NCI-H2196 (cell line): ENCODE data around the gene ITGA7.

Experiments used
- DNase-seq: peaks from one replicate; lab custom pipeline; 2025; ENCODE audit not compliant: unreplicated experiment; lab: John Stamatoyannopoulos, UW

Gene ITGA7

GRCh38 chr12:55718624-55719275 lies 11.0 kb upstream of the ITGA7 start:
- no peak for DNase-seq

DNA sequence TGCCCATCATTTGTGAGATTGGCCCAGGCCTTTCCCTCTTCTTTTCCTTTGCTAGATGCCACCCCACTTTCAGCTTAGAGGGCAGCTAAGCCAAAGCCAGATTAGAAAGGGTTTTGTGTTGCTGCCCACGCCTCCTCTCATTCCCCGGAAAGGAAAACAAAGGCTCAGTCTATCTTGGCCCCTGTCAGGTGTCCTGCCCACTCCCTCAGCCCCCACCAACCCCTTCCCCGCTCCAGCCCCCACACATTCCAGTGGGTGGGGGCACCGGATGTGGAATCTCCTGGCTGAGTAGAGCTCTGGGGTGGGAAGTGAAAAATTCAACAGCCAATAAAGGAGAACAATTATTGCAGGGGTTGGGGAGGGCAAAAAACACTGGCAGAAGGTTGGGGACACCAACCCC lies 10.3 kb upstream of the ITGA7 start:
- DNase-seq: no peak

- DNase-seq: no peak
These were observed 9.6 kb upstream of the ITGA7 start for GRCh38 chr12:55717011-55718007.

DNA sequence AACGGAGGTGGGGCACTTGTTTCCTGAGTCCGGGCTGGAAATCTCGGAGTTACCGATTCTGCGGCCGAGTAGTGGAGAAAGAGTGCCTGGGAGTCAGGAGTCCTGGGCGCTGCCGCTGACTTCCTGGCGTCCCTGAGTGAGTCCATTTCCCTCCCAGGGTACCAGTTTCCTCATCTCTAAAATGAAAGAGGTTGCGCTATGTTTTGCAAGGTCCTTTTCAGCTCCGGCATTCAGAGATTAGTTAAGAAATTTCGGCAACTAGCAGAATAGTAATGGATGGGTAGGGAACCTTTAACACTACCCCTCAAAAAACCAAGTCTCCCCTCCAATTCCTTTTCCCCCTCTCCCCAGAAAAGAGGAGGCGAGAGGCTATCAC lies 8.9 kb upstream of the ITGA7 start:
- no peak for DNase-seq

GRCh38 chr12:55715833-55716581 lies 8.3 kb upstream of the ITGA7 start, which contains the start of gene BLOC1S1:
Gene BLOC1S1, plus strand, starts transcription at chr12:55716046. Its CDS starts 6 bp downstream, at chr12:55716052.
- peak; percentile 97 for DNase-seq

GRCh38 chr12:55715169-55715764 lies 7.6 kb upstream of the ITGA7 start:
- DNase-seq: no peak

GRCh38 chr12:55713721-55714120 lies 6.0 kb upstream of the ITGA7 start:
- DNase-seq: no peak

DNA sequence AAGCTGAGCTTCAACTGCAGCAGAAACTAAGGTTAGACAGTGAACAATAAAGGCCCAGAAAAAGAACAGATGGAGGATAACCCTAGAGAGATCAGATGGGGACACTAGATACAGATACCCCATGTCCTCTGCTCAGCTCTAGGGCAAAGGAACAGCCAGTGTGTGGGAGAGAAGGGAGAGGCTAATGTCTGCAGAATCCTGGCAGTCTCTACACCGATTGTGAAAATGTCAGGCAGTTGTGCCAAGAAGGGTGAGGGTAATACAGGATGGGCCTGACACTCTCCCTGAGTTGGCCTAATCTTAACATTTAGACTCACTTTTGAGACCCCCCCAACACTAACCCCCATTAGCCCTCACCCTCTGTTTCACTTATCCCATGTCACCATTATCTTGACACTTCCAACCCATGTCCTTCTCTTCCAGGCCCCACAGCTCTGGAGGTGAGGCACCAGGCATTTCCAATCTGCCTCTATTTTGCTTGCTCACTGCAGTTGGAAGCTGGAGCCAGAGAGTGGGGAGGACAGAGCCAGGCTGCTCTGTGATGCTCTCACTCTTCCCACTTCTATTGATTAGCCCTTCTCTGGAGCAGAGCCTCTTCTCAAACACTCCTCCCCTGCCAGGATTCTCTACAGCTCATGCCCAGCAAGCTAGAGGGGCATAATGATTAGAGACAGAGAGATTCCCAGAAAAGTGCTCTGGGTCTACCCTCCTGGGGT lies 5.2 kb upstream of the ITGA7 start:
- DNase-seq: no peak

- DNase-seq: no peak
These were observed 4.3 kb upstream of the ITGA7 start for GRCh38 chr12:55711786-55712553.

- DNase-seq: no peak
These were observed 1.1 kb upstream of the ITGA7 start for GRCh38 chr12:55708695-55709233.

GRCh38 chr12:55707219-55707671 lies 459 bp downstream of the ITGA7 start:
- DNase-seq: no peak

- no peak for DNase-seq
These were observed 1.0 kb downstream of the ITGA7 start for GRCh38 chr12:55706568-55707218.

DNA sequence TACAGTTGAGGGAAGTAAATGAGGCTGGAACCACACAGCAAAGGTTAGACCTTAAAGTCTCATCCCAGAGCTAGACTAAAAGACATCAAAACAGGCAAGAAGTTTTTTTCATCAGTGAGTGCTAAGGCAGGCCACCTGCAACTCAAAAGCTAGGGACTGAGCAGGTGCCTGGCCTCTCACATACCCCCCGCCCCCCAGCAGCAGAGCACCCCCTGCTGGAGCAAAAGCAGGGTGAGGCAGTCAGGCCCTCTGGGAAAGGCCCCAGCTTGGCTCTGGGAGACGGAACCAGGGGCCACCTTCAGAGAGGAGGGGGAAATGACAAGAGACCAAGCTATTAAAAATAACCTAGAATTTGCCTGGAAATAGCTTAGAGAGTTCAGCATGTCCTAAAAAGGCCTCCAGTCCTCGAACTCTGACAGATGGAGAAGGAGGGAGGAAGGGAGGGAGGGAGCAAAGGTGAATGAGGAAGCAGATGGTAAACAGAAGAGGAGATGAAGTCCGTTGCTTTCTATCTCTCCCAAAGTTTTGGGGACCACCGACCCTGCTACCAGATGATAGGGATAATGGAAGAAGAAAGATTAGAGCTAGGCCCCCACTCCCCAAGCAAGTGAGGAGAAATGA lies 1.8 kb downstream of the ITGA7 start:
- DNase-seq: no peak

- DNase-seq: no peak
These were observed 2.6 kb downstream of the ITGA7 start for GRCh38 chr12:55704824-55705718.

GRCh38 chr12:55703901-55704761 lies 3.6 kb downstream of the ITGA7 start:
- DNase-seq: no peak

DNA sequence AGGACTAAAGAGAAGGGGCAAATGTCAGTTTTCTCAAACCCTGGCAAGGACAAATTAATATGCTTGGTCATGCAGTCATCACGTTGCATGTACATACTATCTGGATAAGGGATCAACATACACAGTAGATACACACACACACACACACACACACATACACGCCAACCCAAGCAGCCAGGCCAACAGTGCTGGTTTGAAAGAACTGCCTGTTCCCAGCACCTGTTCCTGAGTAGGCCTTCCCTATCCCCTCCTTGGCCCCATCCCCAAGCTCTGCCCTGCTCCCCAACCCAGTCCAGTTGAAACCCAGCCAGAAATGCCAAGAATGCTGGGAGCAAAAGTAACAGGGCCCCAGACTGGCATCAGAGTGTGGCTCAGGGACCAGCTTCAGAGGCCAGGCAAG lies 4.4 kb downstream of the ITGA7 start:
- DNase-seq: no peak
